HG02885 (cell line): ENCODE data around the gene NREP.
A peak's percentile ranks its signal among the peaks of the same experiment; 100 is the strongest.
"Not testable (repeated sequence)": the region's sequence is repeated elsewhere in the genome, so short reads cannot be mapped to it uniquely, and the experiment has no call there.

Experiments
- ATAC-seq: cut with Tn5 transposase; IDR thresholded peaks from one replicate; pipeline ENCODE4 v1.9.1; 2021; ENCODE audit warnings: mild to moderate bottlenecking; ENCODE audit not compliant: unreplicated experiment, poor library complexity

Gene NREP

GRCh38 chr5:111741278-111741677 is 15.7 kb downstream of the NREP start:
- ATAC-seq = peak; percentile 71

GRCh38 chr5:111739416-111739815 is 17.6 kb downstream of the NREP start:
- no peak for ATAC-seq

- no peak for ATAC-seq
These were observed 18.9 kb downstream of the NREP start for GRCh38 chr5:111738118-111738517.

GRCh38 chr5:111737716-111738115 is 19.3 kb downstream of the NREP start:
- no peak for ATAC-seq

- ATAC-seq = no peak
These were observed 21.3 kb downstream of the NREP start for GRCh38 chr5:111735583-111736270.

- no peak for ATAC-seq
These were observed 22.4 kb downstream of the NREP start for GRCh38 chr5:111734597-111734996.

GRCh38 chr5:111734013-111734412 is 23.0 kb downstream of the NREP start:
- ATAC-seq = no peak

- no peak for ATAC-seq
These were observed 23.4 kb downstream of the NREP start for GRCh38 chr5:111733571-111733970.

- ATAC-seq = no peak
These were observed 25.4 kb downstream of the NREP start for GRCh38 chr5:111731638-111732037.

- no peak for ATAC-seq
These were observed 26.2 kb downstream of the NREP start for GRCh38 chr5:111730659-111731382.

- ATAC-seq = no peak
These were observed 28.1 kb downstream of the NREP start for GRCh38 chr5:111728941-111729340.

GRCh38 chr5:111726986-111727385 is 30.0 kb downstream of the NREP start:
- no peak for ATAC-seq

GRCh38 chr5:111722140-111722539 is 34.9 kb downstream of the NREP start:
- no peak for ATAC-seq

GRCh38 chr5:111720333-111720890 is 36.6 kb downstream of the NREP start:
- ATAC-seq = no peak

- ATAC-seq = no peak
These were observed 37.2 kb downstream of the NREP start for GRCh38 chr5:111719773-111720172.

GRCh38 chr5:111716789-111717188 is 40.2 kb downstream of the NREP start:
- not testable (repeated sequence) for ATAC-seq

GRCh38 chr5:111707630-111708164 is 49.3 kb downstream of the NREP start:
- no peak for ATAC-seq

- no peak for ATAC-seq
These were observed 50.6 kb downstream of the NREP start for GRCh38 chr5:111706345-111706744.

- no peak for ATAC-seq
These were observed 52.4 kb downstream of the NREP start for GRCh38 chr5:111704452-111705085.

- peak; percentile 96 for ATAC-seq
These were observed 53.3 kb downstream of the NREP start for GRCh38 chr5:111703662-111704061.

GRCh38 chr5:111699976-111700375 is 57.0 kb downstream of the NREP start:
- ATAC-seq = no peak
